K562 (cell line): ENCODE data around the gene SYVN1. TPM values are rescaled to one million over a fixed set of nuclear protein-coding genes. Genes with fewer than 3 reads are reported as not detected.

Source experiments
- ATAC-seq: fragments of 200-7000 bp; cut with Tn5 transposase; 3 replicates; pipeline ENCODE4 v1.9.1; 2020; ENCODE audit warnings: moderate library complexity
- BruUV-seq: library from RNA; stranded (reverse); fragments of 400-500 nt; replicated peaks from 2 replicates; lab custom pipeline; 2021; lab: Mats Ljungman, UMichigan
- CTCF ChIA-PET: fragments of 300-600 bp; formaldehyde crosslinking; extraction: SDS; loops from one replicate; lab custom pipeline; 2021; ENCODE audit warnings: low intra/inter-chr PET ratio; lab: Yijun Ruan, JAX
- POLR2A ChIA-PET: fragments of 300-600, 350-650 bp; sonication (Branson Sonifier 250); formaldehyde crosslinking; extraction: SDS; loops from one replicate; lab custom pipeline; 2021; ENCODE audit warnings: antibody characterized with exemption, inconsistent platforms; lab: Yijun Ruan, JAX
- DNase-seq, 4 experiments: peaks; one replicate each; pipeline versions ENCODE4 v3.0.0 to v3.0.0-alpha.2; 2011 to 2018; ENCODE audit warnings: low spot score in 3 of 4, mixed read lengths in 3 of 4; ENCODE audit errors: extremely low read depth in 1 of 4
- FAIRE-seq: peaks from 2 replicates; lab custom pipeline; 2011; peaks lifted over from hg19 to GRCh38; lab: Jason Lieb, UNC
- H2AFZ ChIP-seq: 2 replicates; pipeline ENCODE4 v1.6.0; 2011; ENCODE audit warnings: low read depth, low read length, control low read depth, inconsistent platforms
- H3K27ac ChIP-seq: fragments of 200-600 bp; 3 replicates; pipeline ENCODE4 v1.8.0; 2011; ENCODE audit warnings: low read depth, mild to moderate bottlenecking, control low read depth, inconsistent platforms, low read length, moderate library complexity, mixed read lengths; ENCODE audit errors: extremely low read depth
- H3K27me3 ChIP-seq, 2 experiments: fragments of 300-600 bp in 1 of 2; 2 replicates in 1 of 2; 3 replicates in 1 of 2; pipeline versions ENCODE4 v1.6.0 to v1.8.0; 2011; ENCODE audit warnings: inconsistent platforms in 2 of 2, low read length in 2 of 2, mild to moderate bottlenecking in 1 of 2, mixed read lengths in 1 of 2, moderate library complexity in 1 of 2; ENCODE audit not compliant: control insufficient read depth in 2 of 2, insufficient read depth in 2 of 2
- H3K36me3 ChIP-seq: fragments of 300-600 bp; 3 replicates; pipeline ENCODE4 v1.8.0; 2011; ENCODE audit warnings: mild to moderate bottlenecking, low read length, inconsistent platforms; ENCODE audit not compliant: control insufficient read depth, insufficient read depth
- H3K4me1 ChIP-seq, 2 experiments: fragments of 200-600 bp in 1 of 2; replicated peaks in 1 of 2; 2 replicates in 1 of 2; 3 replicates in 1 of 2; pipeline versions ENCODE4 v1.5.1 to v1.8.0; 2011; ENCODE audit warnings: inconsistent platforms in 2 of 2, low read length in 2 of 2, mild to moderate bottlenecking in 1 of 2, mixed read lengths in 1 of 2, moderate library complexity in 1 of 2; ENCODE audit not compliant: control insufficient read depth in 2 of 2, insufficient read depth in 2 of 2
- H3K4me2 ChIP-seq: 2 replicates; pipeline ENCODE4 v1.6.1; 2011; ENCODE audit warnings: low read length, control low read depth, inconsistent platforms, mixed read lengths; ENCODE audit not compliant: insufficient read depth
- H3K4me3 ChIP-seq: fragments of 200-600 bp; sonication (generic), shearing (Covaris generic); 2 replicates; pipeline ENCODE4 v1.5.1; 2016; ENCODE audit warnings: control low read depth, inconsistent platforms
- H3K79me2 ChIP-seq: fragments of 200-600 bp; 3 replicates; pipeline ENCODE4 v1.8.0; 2011; ENCODE audit warnings: low read length, inconsistent platforms; ENCODE audit not compliant: control insufficient read depth, insufficient read depth
- H3K9ac ChIP-seq, 2 experiments: 2 replicates each; pipeline versions ENCODE4 v1.6.0 to v1.6.1; 2011; ENCODE audit warnings: low read depth in 2 of 2, low read length in 2 of 2, control low read depth in 1 of 2, inconsistent platforms in 1 of 2, mild to moderate bottlenecking in 1 of 2, mixed read lengths in 1 of 2; ENCODE audit not compliant: insufficient read depth in 1 of 2
- H3K9me1 ChIP-seq: one replicate; pipeline ENCODE4 v1.6.0; 2011; ENCODE audit warnings: inconsistent platforms, mild to moderate bottlenecking, low read length, moderate library complexity; ENCODE audit not compliant: control insufficient read depth, insufficient read depth
- H3K9me3 ChIP-seq: replicated peaks from 2 replicates; pipeline ENCODE4 v1.5.1; 2011; ENCODE audit warnings: low read depth, low read length, inconsistent platforms; ENCODE audit not compliant: control insufficient read depth, insufficient read depth
- H4K20me1 ChIP-seq: replicated peaks from 2 replicates; pipeline ENCODE4 v1.6.1; 2011; ENCODE audit warnings: low read length, inconsistent platforms, mixed read lengths; ENCODE audit not compliant: control insufficient read depth, insufficient read depth
- CHD4 ChIP-seq: fragments of 200-600 bp; sonication (generic); IDR thresholded peaks from 3 replicates; pipeline ENCODE4 v1.6.1; 2012; ENCODE audit warnings: low read depth, mild to moderate bottlenecking, mixed read lengths, low read length, inconsistent platforms; ENCODE audit not compliant: insufficient read depth, insufficient replicate concordance, poor library complexity, severe bottlenecking
- KDM2B ChIP-seq: fragments of 250-450 bp; sonication (Bioruptor Pico); IDR thresholded peaks from 2 replicates; pipeline ENCODE4 v1.8.0; 2021; ENCODE audit warnings: mild to moderate bottlenecking, moderate library complexity
- SIN3A ChIP-seq, 2 experiments: fragments of 150-350 bp in 1 of 2; IDR thresholded peaks; 2 replicates each; pipeline ENCODE4 v1.6.1; 2011 to 2016; ENCODE audit warnings: borderline replicate concordance in 2 of 2, low read depth in 2 of 2, low read length in 2 of 2, mild to moderate bottlenecking in 2 of 2, moderate library complexity in 2 of 2; ENCODE audit not compliant: control insufficient read depth in 1 of 2
- ZNF174 ChIP-seq: fragments of 250-450 bp; sonication (Bioruptor Pico); IDR thresholded peaks from 2 replicates; pipeline ENCODE4 v1.4.0; 2020; ENCODE audit warnings: mild to moderate bottlenecking
- WGBS: fragments of 100-300 bp; shearing (Covaris generic); methylation state at CpG from one replicate; pipeline ENCODE4 v1.1.6; 2016; ENCODE audit warnings: low coverage, mixed read lengths; ENCODE audit not compliant: insufficient coverage; ENCODE audit errors: missing lambda C conversion rate; 5-methylcytosine and 5-hydroxymethylcytosine counted together
- in situ Hi-C: fragments of 300-500 bp; cut with MboI; formaldehyde crosslinking; loops from 4 replicates; pipeline ENCODE4 v1.15.0; 2018; ENCODE audit warnings: inconsistent platforms, mixed read lengths
- intact Hi-C: fragments of 100-400 bp; cut with micrococcal nuclease; formaldehyde crosslinking; loops from 2 replicates; pipeline ENCODE4 v1.14.2; 2022
- polyA plus RNA-seq, 8 experiments: library from polyadenylated mRNA; depleted of rRNA in 4 of 8; stranded (reverse) in 5 of 8; unstranded in 3 of 8; fragments of >200 nt; fragmentation: Nextera tagmentation in 2 of 8; fragmentation: Illumina TruSeq in 1 of 8; extraction: Ambion mirVana in 2 of 8; extraction: Trizol in 1 of 8; gene quantifications; 2 replicates each; pipeline versions ENCODE4 v1.2.1 to v1.2.3, GENCODE V29; 2011 to 2014; ENCODE audit warnings: inconsistent platforms in 1 of 8, missing spikeins in 1 of 8
- total RNA-seq, 7 experiments: library from RNA; depleted of rRNA in 6 of 7; stranded (reverse); fragments of >200 nt in 6 of 7; fragmentation: Illumina TruSeq in 2 of 7; extraction: Trizol in 2 of 7; gene quantifications; 2 replicates each; pipeline versions ENCODE4 v1.2.1 to v1.2.3, GENCODE V29; 2011 to 2021; ENCODE audit warnings: low replicate concordance in 1 of 7
- TF ChIP-seq, protein P1 (sequence below): fragments of 450-650 bp; IDR thresholded peaks from 2 replicates; pipeline ENCODE4 v1.6.1; 2018; ENCODE audit not compliant: partially characterized antibody
- TF ChIP-seq, protein P2 (sequence below), 2 experiments: fragments of 450-650 bp in 1 of 2; sonication (generic) in 1 of 2; formaldehyde crosslinking in 1 of 2; IDR thresholded peaks; 2 replicates each; pipeline versions ENCODE4 v1.7.1 to v1.9.0; 2016 to 2022; ENCODE audit warnings: inconsistent platforms in 1 of 2, mild to moderate bottlenecking in 1 of 2, missing genetic modification reagents in 1 of 2

The SYVN1 gene
- total and polyA plus RNA-seq, 9 of the 15 experiments (the other 6 are each of a cell fraction or from before 2014, with no cell fraction given), result 0.41 to 47.4 (median 9.9) TPM

DNA sequence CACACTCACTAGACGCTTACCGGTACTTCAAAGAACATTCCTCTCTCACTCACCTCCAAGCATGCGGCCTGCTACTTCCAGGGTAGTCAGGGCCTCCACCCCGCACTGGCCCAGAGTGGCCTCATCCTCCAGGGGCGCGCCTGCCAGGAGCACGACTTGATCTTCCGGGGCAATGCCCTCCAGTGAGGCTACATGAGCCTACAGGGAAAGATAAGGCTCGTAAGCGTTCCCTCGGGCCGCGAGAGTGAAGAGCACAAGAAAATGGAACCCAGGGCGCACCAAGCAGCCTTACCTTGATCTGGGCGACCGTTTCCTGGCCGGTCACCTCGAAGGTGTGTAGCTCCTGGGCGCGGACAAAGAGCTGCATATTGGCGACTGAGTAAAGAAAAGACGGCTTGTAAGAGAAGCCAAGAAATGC is 12.9 kb downstream of the SYVN1 start:
- POLR2A ChIA-PET, result interaction anchor here (0.6 to 9.5 kb wide), 27 partner anchors 9 to 738 kb away, joined by 3 to 182 read pairs (median 3); partner anchors contain the start of genes CAPN1, MAJIN, NEAT1 and POLA2
- TF ChIP-seq, protein P1, sequence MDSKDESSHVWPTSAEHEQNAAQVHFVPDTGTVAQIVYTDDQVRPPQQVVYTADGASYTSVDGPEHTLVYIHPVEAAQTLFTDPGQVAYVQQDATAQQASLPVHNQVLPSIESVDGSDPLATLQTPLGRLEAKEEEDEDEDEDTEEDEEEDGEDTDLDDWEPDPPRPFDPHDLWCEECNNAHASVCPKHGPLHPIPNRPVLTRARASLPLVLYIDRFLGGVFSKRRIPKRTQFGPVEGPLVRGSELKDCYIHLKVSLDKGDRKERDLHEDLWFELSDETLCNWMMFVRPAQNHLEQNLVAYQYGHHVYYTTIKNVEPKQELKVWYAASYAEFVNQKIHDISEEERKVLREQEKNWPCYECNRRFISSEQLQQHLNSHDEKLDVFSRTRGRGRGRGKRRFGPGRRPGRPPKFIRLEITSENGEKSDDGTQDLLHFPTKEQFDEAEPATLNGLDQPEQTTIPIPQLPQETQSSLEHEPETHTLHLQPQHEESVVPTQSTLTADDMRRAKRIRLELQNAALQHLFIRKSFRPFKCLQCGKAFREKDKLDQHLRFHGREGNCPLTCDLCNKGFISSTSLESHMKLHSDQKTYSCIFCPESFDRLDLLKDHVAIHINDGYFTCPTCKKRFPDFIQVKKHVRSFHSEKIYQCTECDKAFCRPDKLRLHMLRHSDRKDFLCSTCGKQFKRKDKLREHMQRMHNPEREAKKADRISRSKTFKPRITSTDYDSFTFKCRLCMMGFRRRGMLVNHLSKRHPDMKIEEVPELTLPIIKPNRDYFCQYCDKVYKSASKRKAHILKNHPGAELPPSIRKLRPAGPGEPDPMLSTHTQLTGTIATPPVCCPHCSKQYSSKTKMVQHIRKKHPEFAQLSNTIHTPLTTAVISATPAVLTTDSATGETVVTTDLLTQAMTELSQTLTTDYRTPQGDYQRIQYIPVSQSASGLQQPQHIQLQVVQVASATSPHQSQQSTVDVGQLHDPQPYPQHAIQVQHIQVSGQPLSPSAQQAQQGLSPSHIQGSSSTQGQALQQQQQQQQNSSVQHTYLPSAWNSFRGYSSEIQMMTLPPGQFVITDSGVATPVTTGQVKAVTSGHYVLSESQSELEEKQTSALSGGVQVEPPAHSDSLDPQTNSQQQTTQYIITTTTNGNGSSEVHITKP, result peak; percentile 54
- TF ChIP-seq ZNF174 (CRISPR knock-in tag) (no peak), KDM2B (CRISPR knock-in tag) (no peak), CHD4 (no peak), SIN3A (IDR thresholded peaks at IDR 0.05; ENCODE audit: borderline replicate concordance in 2 of 2, control insufficient read depth in 1 of 2, low read depth in 2 of 2, low read length in 2 of 2) (peak; percentile 2 to 47; a peak in 1 of 4 replicates)
- TF ChIP-seq, protein P2, sequence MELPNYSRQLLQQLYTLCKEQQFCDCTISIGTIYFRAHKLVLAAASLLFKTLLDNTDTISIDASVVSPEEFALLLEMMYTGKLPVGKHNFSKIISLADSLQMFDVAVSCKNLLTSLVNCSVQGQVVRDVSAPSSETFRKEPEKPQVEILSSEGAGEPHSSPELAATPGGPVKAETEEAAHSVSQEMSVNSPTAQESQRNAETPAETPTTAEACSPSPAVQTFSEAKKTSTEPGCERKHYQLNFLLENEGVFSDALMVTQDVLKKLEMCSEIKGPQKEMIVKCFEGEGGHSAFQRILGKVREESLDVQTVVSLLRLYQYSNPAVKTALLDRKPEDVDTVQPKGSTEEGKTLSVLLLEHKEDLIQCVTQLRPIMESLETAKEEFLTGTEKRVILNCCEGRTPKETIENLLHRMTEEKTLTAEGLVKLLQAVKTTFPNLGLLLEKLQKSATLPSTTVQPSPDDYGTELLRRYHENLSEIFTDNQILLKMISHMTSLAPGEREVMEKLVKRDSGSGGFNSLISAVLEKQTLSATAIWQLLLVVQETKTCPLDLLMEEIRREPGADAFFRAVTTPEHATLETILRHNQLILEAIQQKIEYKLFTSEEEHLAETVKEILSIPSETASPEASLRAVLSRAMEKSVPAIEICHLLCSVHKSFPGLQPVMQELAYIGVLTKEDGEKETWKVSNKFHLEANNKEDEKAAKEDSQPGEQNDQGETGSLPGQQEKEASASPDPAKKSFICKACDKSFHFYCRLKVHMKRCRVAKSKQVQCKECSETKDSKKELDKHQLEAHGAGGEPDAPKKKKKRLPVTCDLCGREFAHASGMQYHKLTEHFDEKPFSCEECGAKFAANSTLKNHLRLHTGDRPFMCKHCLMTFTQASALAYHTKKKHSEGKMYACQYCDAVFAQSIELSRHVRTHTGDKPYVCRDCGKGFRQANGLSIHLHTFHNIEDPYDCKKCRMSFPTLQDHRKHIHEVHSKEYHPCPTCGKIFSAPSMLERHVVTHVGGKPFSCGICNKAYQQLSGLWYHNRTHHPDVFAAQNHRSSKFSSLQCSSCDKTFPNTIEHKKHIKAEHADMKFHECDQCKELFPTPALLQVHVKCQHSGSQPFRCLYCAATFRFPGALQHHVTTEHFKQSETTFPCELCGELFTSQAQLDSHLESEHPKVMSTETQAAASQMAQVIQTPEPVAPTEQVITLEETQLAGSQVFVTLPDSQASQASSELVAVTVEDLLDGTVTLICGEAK (IDR thresholded peaks at IDR 0.05), result no peak; the same call in 1 of the 2 replicates
- TF ChIP-seq, protein P2 (CRISPR knock-in tag; IDR thresholded peaks at IDR 0.05), result no peak

More for the DNA sequence above, 12.9 kb downstream of the SYVN1 start:
- in situ Hi-C loops, result no loop called here
- ATAC-seq (peak; percentile 14), FAIRE-seq (no peak), DNase-seq (peak in 2 of 4 experiments; percentile 29 to 52)
- peaks cover 71% of the 10 kb centered on the region for H3K36me3 ChIP-seq
- peaks cover 4% of the 10 kb centered on the region; the same call in 1 of the 2 replicates for H4K20me1 ChIP-seq
- peak overlapping the region; percentile 100 for H3K4me2 ChIP-seq
- H3K9ac ChIP-seq, result peak overlapping the region; percentile 98
- CTCF ChIA-PET, result interaction anchor here (0.7 kb wide), 1 partner anchor 9 kb away, joined by 3 read pairs; no protein-coding TSS in a partner anchor
- peaks cover 15 to 28% of the 10 kb centered on the region in 2 experiments; a peak in 4 of 5 replicates for H3K4me1 ChIP-seq
- H3K9me3 ChIP-seq, result no peaks in the 10 kb centered on the region
- H3K27me3 ChIP-seq, result no peaks in the 10 kb centered on the region
- TSS peak; percentile 65 for BruUV-seq
- H3K27ac ChIP-seq, result peak overlapping the region; percentile 96
- H2AFZ ChIP-seq, result peak overlapping the region; percentile 60; the same call in 1 of the 2 replicates
- 2% methylated on average over 22 of the region's 22 CpGs for WGBS
- H3K79me2 ChIP-seq, result peaks cover 67% of the 10 kb centered on the region
- no peaks in the 10 kb centered on the region for H3K9me1 ChIP-seq
- H3K4me3 ChIP-seq, result peak overlapping the region; percentile 98
- intact Hi-C loops, result no loop called here
